Keratinocyte (primary cell): ENCODE results near the gene DCUN1D1. TPM values are rescaled to one million over a fixed set of nuclear protein-coding genes. Genes with fewer than 3 reads are reported as not detected.

Source experiments
- DNase-seq: peaks from one replicate; pipeline ENCODE4 v3.0.0-alpha.2; 2011; ENCODE audit warnings: low read depth, missing footprints, low spot score
- FAIRE-seq: peaks from 2 replicates; lab custom pipeline; 2011; peaks lifted over from hg19 to GRCh38; lab: Jason Lieb, UNC
- H2AFZ ChIP-seq: 2 replicates; pipeline ENCODE4 v1.6.0; 2012; ENCODE audit warnings: low read length, control low read depth, inconsistent platforms; ENCODE audit not compliant: control insufficient read depth
- H3K27ac ChIP-seq: 2 replicates; pipeline ENCODE4 v1.5.1; 2011; ENCODE audit warnings: low read length; ENCODE audit not compliant: control insufficient read depth, insufficient read depth
- H3K27me3 ChIP-seq: 3 replicates; pipeline ENCODE4 v1.6.0; 2011; ENCODE audit warnings: low read length; ENCODE audit not compliant: control insufficient read depth, insufficient read depth; ENCODE audit errors: extremely low read depth
- H3K36me3 ChIP-seq, 2 experiments: 2 replicates in 1 of 2; 3 replicates in 1 of 2; pipeline ENCODE4 v1.5.1; 2011; ENCODE audit warnings: low read length in 2 of 2, mild to moderate bottlenecking in 1 of 2; ENCODE audit not compliant: control insufficient read depth in 2 of 2, insufficient read depth in 2 of 2; ENCODE audit errors: extremely low read depth in 1 of 2
- H3K4me1 ChIP-seq: 3 replicates; pipeline ENCODE4 v1.5.1; 2011; ENCODE audit warnings: low read length; ENCODE audit not compliant: control insufficient read depth, insufficient read depth; ENCODE audit errors: extremely low read depth
- H3K4me2 ChIP-seq: 3 replicates; pipeline ENCODE4 v1.6.0; 2011; ENCODE audit warnings: low read depth, low read length; ENCODE audit not compliant: control insufficient read depth, insufficient read depth; ENCODE audit errors: extremely low read depth
- H3K4me3 ChIP-seq, 3 experiments: fragments of 200-600 bp in 1 of 3; sonication (generic) in 1 of 3; 2 replicates in 2 of 3; 3 replicates in 1 of 3; pipeline ENCODE4 v1.5.1; 2011 to 2016; ENCODE audit warnings: low read length in 3 of 3, mild to moderate bottlenecking in 3 of 3, control low read depth in 2 of 3, inconsistent platforms in 1 of 3, low read depth in 1 of 3, mixed read lengths in 1 of 3, mixed run types in 1 of 3, moderate library complexity in 1 of 3; ENCODE audit not compliant: control insufficient read depth in 2 of 3, insufficient read depth in 2 of 3; ENCODE audit errors: extremely low read depth in 1 of 3
- H3K79me2 ChIP-seq: 2 replicates; pipeline ENCODE4 v1.6.0; 2012; ENCODE audit warnings: low read length; ENCODE audit not compliant: control insufficient read depth, insufficient read depth
- H3K9ac ChIP-seq: 3 replicates; pipeline ENCODE4 v1.6.0; 2011; ENCODE audit warnings: low read length; ENCODE audit not compliant: control insufficient read depth, insufficient read depth; ENCODE audit errors: extremely low read depth
- H3K9me1 ChIP-seq: 3 replicates; pipeline ENCODE4 v1.6.0; 2011; ENCODE audit warnings: low read length; ENCODE audit not compliant: control insufficient read depth, insufficient read depth; ENCODE audit errors: extremely low read depth
- H3K9me3 ChIP-seq: 2 replicates; pipeline ENCODE4 v1.5.1; 2012; ENCODE audit warnings: low read depth, low read length; ENCODE audit not compliant: control insufficient read depth
- H4K20me1 ChIP-seq: 3 replicates; pipeline ENCODE4 v1.6.0; 2011; ENCODE audit warnings: low read length; ENCODE audit not compliant: control insufficient read depth, insufficient read depth; ENCODE audit errors: extremely low read depth
- EZH2 ChIP-seq: IDR thresholded peaks from one replicate; pipeline ENCODE4 v1.6.1; 2012; ENCODE audit warnings: inconsistent platforms, mild to moderate bottlenecking, low read length, moderate library complexity
- dilution Hi-C: fragments of 300-500 bp; cut with MboI; formaldehyde crosslinking; loops from one replicate; pipeline ENCODE4 v1.7.0; 2020; ENCODE audit warnings: low sequenced_read_pairs; ENCODE audit not compliant: extremely low pct_ligation_motif_present
- polyA plus RNA-seq, 5 experiments: library from polyadenylated mRNA; depleted of rRNA in 3 of 5; stranded (reverse) in 3 of 5; stranded (forward) in 1 of 5; unstranded in 1 of 5; fragments of >200 nt; gene quantifications; 1 replicate in 1 of 5; 2 replicates in 3 of 5; 3 replicates in 1 of 5; pipeline versions ENCODE4 v1.2.1 to v1.2.3, GENCODE V29; 2011 to 2012; ENCODE audit warnings: missing spikeins in 2 of 5, low read depth in 1 of 5, low replicate concordance in 1 of 5
- TF ChIP-seq, protein P1 (sequence below), 3 experiments: IDR thresholded peaks in 1 of 3; conservative IDR thresholded peaks in 1 of 3; optimal IDR thresholded peaks in 1 of 3; 2 replicates in 2 of 3; 3 replicates in 1 of 3; pipeline versions ENCODE3 to v1.5.1; 2011; ENCODE audit warnings: low read length in 3 of 3, mild to moderate bottlenecking in 3 of 3, moderate library complexity in 2 of 3, control low read depth in 1 of 3, inconsistent platforms in 1 of 3; ENCODE audit not compliant: insufficient read depth in 2 of 3; ENCODE audit errors: extremely low read depth in 1 of 3

Gene DCUN1D1
- polyA plus RNA-seq, 1 donor (not counting 4 experiments of a cell fraction or from before 2014, with no cell fraction given) = 30.1 TPM

DNA sequence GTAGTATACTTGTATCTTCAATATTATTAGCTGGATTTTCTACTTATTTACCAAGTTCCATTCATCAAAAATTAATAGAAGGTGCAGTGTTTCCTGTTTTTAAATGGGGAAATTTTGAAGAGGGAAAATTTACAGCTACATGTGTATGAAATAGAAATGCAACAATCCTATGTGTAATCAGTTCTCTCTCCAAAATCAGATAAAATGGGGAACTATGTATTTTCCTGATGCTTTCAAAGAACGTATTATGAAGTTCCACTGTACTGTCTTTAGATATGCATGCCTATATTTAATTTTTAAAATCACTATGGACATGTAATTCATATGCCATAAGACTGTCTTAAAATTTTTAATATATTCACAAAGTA lies 43.4 kb downstream of the DCUN1D1 start:
- H2AFZ ChIP-seq = no peak overlapping the region
- H3K4me1 ChIP-seq = peaks cover 5% of the 10 kb centered on the region
- dilution Hi-C loops = no loop called here
- H3K27me3 ChIP-seq = no peaks in the 10 kb centered on the region
- H3K4me3 ChIP-seq = no peak overlapping the region
- DNase-seq (no peak), FAIRE-seq (no peak)
- TF ChIP-seq, protein P1, sequence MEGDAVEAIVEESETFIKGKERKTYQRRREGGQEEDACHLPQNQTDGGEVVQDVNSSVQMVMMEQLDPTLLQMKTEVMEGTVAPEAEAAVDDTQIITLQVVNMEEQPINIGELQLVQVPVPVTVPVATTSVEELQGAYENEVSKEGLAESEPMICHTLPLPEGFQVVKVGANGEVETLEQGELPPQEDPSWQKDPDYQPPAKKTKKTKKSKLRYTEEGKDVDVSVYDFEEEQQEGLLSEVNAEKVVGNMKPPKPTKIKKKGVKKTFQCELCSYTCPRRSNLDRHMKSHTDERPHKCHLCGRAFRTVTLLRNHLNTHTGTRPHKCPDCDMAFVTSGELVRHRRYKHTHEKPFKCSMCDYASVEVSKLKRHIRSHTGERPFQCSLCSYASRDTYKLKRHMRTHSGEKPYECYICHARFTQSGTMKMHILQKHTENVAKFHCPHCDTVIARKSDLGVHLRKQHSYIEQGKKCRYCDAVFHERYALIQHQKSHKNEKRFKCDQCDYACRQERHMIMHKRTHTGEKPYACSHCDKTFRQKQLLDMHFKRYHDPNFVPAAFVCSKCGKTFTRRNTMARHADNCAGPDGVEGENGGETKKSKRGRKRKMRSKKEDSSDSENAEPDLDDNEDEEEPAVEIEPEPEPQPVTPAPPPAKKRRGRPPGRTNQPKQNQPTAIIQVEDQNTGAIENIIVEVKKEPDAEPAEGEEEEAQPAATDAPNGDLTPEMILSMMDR (optimal IDR thresholded peaks at IDR 0.05 in 1 of 3, IDR thresholded peaks at IDR 0.05 in 1 of 3, conservative IDR thresholded peaks at IDR 0.05 in 1 of 3; ENCODE audit: extremely low read depth in 1 of 3, insufficient read depth in 2 of 3, low read length in 3 of 3) = no peak
- TF ChIP-seq EZH2 = no peak
- H3K9me1 ChIP-seq = no peaks in the 10 kb centered on the region
- H3K9me3 ChIP-seq = no peaks in the 10 kb centered on the region
- no peak overlapping the region for H3K27ac ChIP-seq
- no peaks in the 10 kb centered on the region for H3K79me2 ChIP-seq
- H3K4me2 ChIP-seq = no peak overlapping the region
- no peaks in the 10 kb centered on the region for H4K20me1 ChIP-seq
- H3K36me3 ChIP-seq = no peaks in the 10 kb centered on the region
- H3K9ac ChIP-seq = no peak overlapping the region

DNA sequence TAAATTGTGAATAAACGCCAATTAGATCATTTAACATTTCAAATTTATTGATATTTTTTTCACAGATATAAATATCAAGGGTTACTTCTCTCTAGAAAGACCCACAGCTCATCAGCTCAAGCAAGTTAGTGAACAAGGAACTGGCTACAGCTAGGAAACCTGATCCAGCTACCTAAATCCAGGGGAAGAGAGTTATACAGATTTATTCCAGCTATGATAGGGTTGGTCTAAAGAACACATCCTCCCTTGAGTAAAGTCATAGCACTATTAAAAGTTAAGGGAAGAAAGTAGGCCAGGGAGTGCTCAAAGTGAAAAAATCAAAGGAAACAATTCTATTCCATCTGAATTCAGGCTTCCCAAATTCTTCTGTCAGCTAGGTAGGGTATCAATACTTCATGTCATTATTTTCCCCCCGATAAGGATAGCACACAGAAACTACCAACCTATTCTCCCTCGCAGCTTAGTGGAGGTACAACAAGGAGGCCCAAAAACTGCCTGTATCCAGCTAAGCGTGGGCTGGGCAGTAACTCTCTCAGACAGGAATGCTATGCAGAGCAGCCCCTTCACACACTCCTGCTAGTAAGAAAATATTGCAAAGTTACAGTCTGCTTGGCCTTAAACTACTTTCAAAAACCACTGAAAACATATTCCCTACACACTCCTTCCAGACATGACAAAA lies 44.0 kb downstream of the DCUN1D1 start:
- no peak overlapping the region for H3K4me3 ChIP-seq
- H3K9me3 ChIP-seq = no peaks in the 10 kb centered on the region
- dilution Hi-C loops = no loop called here
- H2AFZ ChIP-seq = no peak overlapping the region
- no peak for DNase-seq
- H3K36me3 ChIP-seq = no peaks in the 10 kb centered on the region
- H4K20me1 ChIP-seq = no peaks in the 10 kb centered on the region
- no peak overlapping the region for H3K9ac ChIP-seq
- no peak overlapping the region for H3K27ac ChIP-seq
- no peaks in the 10 kb centered on the region for H3K27me3 ChIP-seq
- FAIRE-seq = no peak
- no peak for TF ChIP-seq EZH2
- TF ChIP-seq, protein P1 (optimal IDR thresholded peaks at IDR 0.05 in 1 of 3, IDR thresholded peaks at IDR 0.05 in 1 of 3, conservative IDR thresholded peaks at IDR 0.05 in 1 of 3; ENCODE audit: extremely low read depth in 1 of 3, insufficient read depth in 2 of 3, low read length in 3 of 3) = no peak
- H3K9me1 ChIP-seq = no peaks in the 10 kb centered on the region
- no peaks in the 10 kb centered on the region for H3K79me2 ChIP-seq
- no peak overlapping the region for H3K4me2 ChIP-seq
- H3K4me1 ChIP-seq = peaks cover 5% of the 10 kb centered on the region
